Activated naive CD8-positive, alpha-beta T cell (primary cell): ENCODE results near the gene GPX5.
"Not testable (repeated sequence)": the region's sequence is repeated elsewhere in the genome, so short reads cannot be mapped to it uniquely, and the experiment has no call there.

Source experiments
- H3K27ac Mint-ChIP-seq: one replicate; pipeline ENCODE4 v1.8.0; 2021; ENCODE audit warnings: mixed read lengths
- H3K27me3 Mint-ChIP-seq: one replicate; pipeline ENCODE4 v1.8.0; 2021; ENCODE audit warnings: mixed read lengths
- H3K36me3 Mint-ChIP-seq: one replicate; pipeline ENCODE4 v1.8.0; 2021; ENCODE audit warnings: mixed read lengths
- H3K4me1 Mint-ChIP-seq: one replicate; pipeline ENCODE4 v1.8.0; 2021; ENCODE audit warnings: low read depth, mixed read lengths
- H3K4me3 Mint-ChIP-seq: one replicate; pipeline ENCODE4 v1.8.0; 2021; ENCODE audit warnings: mild to moderate bottlenecking, mixed read lengths
- H3K9me3 Mint-ChIP-seq: one replicate; pipeline ENCODE4 v1.8.0; 2021; ENCODE audit warnings: low read depth, mixed read lengths

GPX5 gene

GRCh38 chr6:28537065-28537464, 11.4 kb downstream of the GPX5 start:
- H3K4me1 Mint-ChIP-seq, result peaks cover 26% of the 10 kb centered on the region
- peaks cover 9% of the 10 kb centered on the region for H3K27me3 Mint-ChIP-seq
- peak overlapping the region; percentile 73 for H3K27ac Mint-ChIP-seq
- H3K9me3 Mint-ChIP-seq, result peaks cover 4% of the 10 kb centered on the region
- H3K36me3 Mint-ChIP-seq, result no peaks in the 10 kb centered on the region
- H3K4me3 Mint-ChIP-seq, result peak overlapping the region; percentile 75

GRCh38 chr6:28537509-28538140, 11.9 kb downstream of the GPX5 start:
- peaks cover 6% of the 10 kb centered on the region for H3K9me3 Mint-ChIP-seq
- peaks cover 31% of the 10 kb centered on the region for H3K4me1 Mint-ChIP-seq
- no peaks in the 10 kb centered on the region for H3K36me3 Mint-ChIP-seq
- H3K27me3 Mint-ChIP-seq, result peaks cover 10% of the 10 kb centered on the region
- peak overlapping the region; percentile 73 for H3K27ac Mint-ChIP-seq
- H3K4me3 Mint-ChIP-seq, result peak overlapping the region; percentile 75

GRCh38 chr6:28541996-28542395, 16.3 kb downstream of the GPX5 start:
- Mint-ChIP-seq H3K9me3 (peaks cover 6% of the 10 kb centered on the region), H3K4me1 (peaks cover 46% of the 10 kb centered on the region), H3K4me3 (peak overlapping the region; percentile 87), H3K27ac (no peak overlapping the region), H3K27me3 (peaks cover 18% of the 10 kb centered on the region), H3K36me3 (no peaks in the 10 kb centered on the region)

- H3K27ac Mint-ChIP-seq, result peak overlapping the region; percentile 83
- peaks cover 6% of the 10 kb centered on the region for H3K9me3 Mint-ChIP-seq
- H3K4me1 Mint-ChIP-seq, result peaks cover 39% of the 10 kb centered on the region
- H3K4me3 Mint-ChIP-seq, result peak overlapping the region; percentile 87
- peaks cover 22% of the 10 kb centered on the region for H3K27me3 Mint-ChIP-seq
- no peaks in the 10 kb centered on the region for H3K36me3 Mint-ChIP-seq
Measured at GRCh38 chr6:28542440-28543296, 17.0 kb downstream of the GPX5 start.

- Mint-ChIP-seq H3K4me3 (peak overlapping the region; percentile 87), H3K36me3 (no peaks in the 10 kb centered on the region), H3K9me3 (peaks cover 6% of the 10 kb centered on the region), H3K27ac (peak overlapping the region; percentile 83), H3K27me3 (peaks cover 29% of the 10 kb centered on the region), H3K4me1 (peaks cover 29% of the 10 kb centered on the region)
Measured at GRCh38 chr6:28543651-28544610, 18.2 kb downstream of the GPX5 start.

GRCh38 chr6:28545955-28546354, 20.3 kb downstream of the GPX5 start:
- peaks cover 29% of the 10 kb centered on the region for H3K4me1 Mint-ChIP-seq
- H3K36me3 Mint-ChIP-seq, result peaks cover 2% of the 10 kb centered on the region
- no peak overlapping the region for H3K27ac Mint-ChIP-seq
- peaks cover 6% of the 10 kb centered on the region for H3K9me3 Mint-ChIP-seq
- H3K4me3 Mint-ChIP-seq, result no peak overlapping the region
- peaks cover 34% of the 10 kb centered on the region for H3K27me3 Mint-ChIP-seq

GRCh38 chr6:28547003-28547402, 21.3 kb downstream of the GPX5 start:
- not testable (repeated sequence) for H3K36me3 Mint-ChIP-seq, H3K4me3 Mint-ChIP-seq, H3K27ac Mint-ChIP-seq, H3K9me3 Mint-ChIP-seq
- peaks cover 25% of the 10 kb centered on the region for H3K4me1 Mint-ChIP-seq
- H3K27me3 Mint-ChIP-seq, result peaks cover 39% of the 10 kb centered on the region

- Mint-ChIP-seq H3K27me3 (peaks cover 55% of the 10 kb centered on the region), H3K36me3 (peaks cover 2% of the 10 kb centered on the region), H3K4me3 (no peak overlapping the region), H3K27ac (no peak overlapping the region), H3K9me3 (no peaks in the 10 kb centered on the region), H3K4me1 (no peaks in the 10 kb centered on the region)
Measured at GRCh38 chr6:28551891-28552666, 26.4 kb downstream of the GPX5 start.

- Mint-ChIP-seq H3K27me3 (peaks cover 54% of the 10 kb centered on the region), H3K9me3 (no peaks in the 10 kb centered on the region), H3K4me3 (no peak overlapping the region), H3K27ac (no peak overlapping the region), H3K36me3 (peaks cover 2% of the 10 kb centered on the region), H3K4me1 (no peaks in the 10 kb centered on the region)
Measured at GRCh38 chr6:28553384-28553985, 27.8 kb downstream of the GPX5 start.

- H3K4me1 Mint-ChIP-seq, result no peaks in the 10 kb centered on the region
- peaks cover 2% of the 10 kb centered on the region for H3K36me3 Mint-ChIP-seq
- peaks cover 48% of the 10 kb centered on the region for H3K27me3 Mint-ChIP-seq
- no peaks in the 10 kb centered on the region for H3K9me3 Mint-ChIP-seq
- H3K27ac Mint-ChIP-seq, result no peak overlapping the region
- H3K4me3 Mint-ChIP-seq, result no peak overlapping the region
Measured at GRCh38 chr6:28553986-28554881, 28.6 kb downstream of the GPX5 start.

GRCh38 chr6:28555136-28555535, 29.5 kb downstream of the GPX5 start:
- peaks cover 48% of the 10 kb centered on the region for H3K27me3 Mint-ChIP-seq
- H3K27ac Mint-ChIP-seq, result no peak overlapping the region
- H3K4me1 Mint-ChIP-seq, result no peaks in the 10 kb centered on the region
- H3K9me3 Mint-ChIP-seq, result no peaks in the 10 kb centered on the region
- peaks cover 2% of the 10 kb centered on the region for H3K36me3 Mint-ChIP-seq
- H3K4me3 Mint-ChIP-seq, result no peak overlapping the region

GRCh38 chr6:28558629-28559028, 32.9 kb downstream of the GPX5 start:
- Mint-ChIP-seq H3K36me3 (no peaks in the 10 kb centered on the region), H3K27me3 (peaks cover 35% of the 10 kb centered on the region), H3K4me3 (no peak overlapping the region), H3K9me3 (no peaks in the 10 kb centered on the region), H3K4me1 (no peaks in the 10 kb centered on the region), H3K27ac (no peak overlapping the region)

- Mint-ChIP-seq H3K9me3 (no peaks in the 10 kb centered on the region), H3K27ac (no peak overlapping the region), H3K4me3 (no peak overlapping the region), H3K36me3 (no peaks in the 10 kb centered on the region), H3K27me3 (peaks cover 33% of the 10 kb centered on the region), H3K4me1 (no peaks in the 10 kb centered on the region)
Measured at GRCh38 chr6:28563430-28564095, 37.9 kb downstream of the GPX5 start.
